Stimulated activated naive CD8-positive, alpha-beta T cell treated with anti-CD3 and anti-CD28 coated beads, Interleukin-15, Interleukin-2, amounts not matched to agents 100 ng/mL and 50 ng/mL, for 24 hours (primary cell): ENCODE data around the gene SPAG17.
"Not testable (repeated sequence)": the region's sequence is repeated elsewhere in the genome, so short reads cannot be mapped to it uniquely, and the experiment has no call there.

Source experiments
- H3K27ac Mint-ChIP-seq: one replicate; pipeline ENCODE4 v1.8.0; 2021; ENCODE audit warnings: mild to moderate bottlenecking, mixed read lengths
- H3K27me3 Mint-ChIP-seq: one replicate; pipeline ENCODE4 v1.8.0; 2021; ENCODE audit warnings: mixed read lengths
- H3K36me3 Mint-ChIP-seq: one replicate; pipeline ENCODE4 v1.8.0; 2021; ENCODE audit warnings: low read depth, mixed read lengths
- H3K4me1 Mint-ChIP-seq: one replicate; pipeline ENCODE4 v1.8.0; 2021; ENCODE audit warnings: low read depth, mixed read lengths
- H3K4me3 Mint-ChIP-seq: one replicate; pipeline ENCODE4 v1.8.0; 2021; ENCODE audit warnings: mild to moderate bottlenecking, mixed read lengths
- H3K9me3 Mint-ChIP-seq: one replicate; pipeline ENCODE4 v1.8.0; 2021; ENCODE audit warnings: mixed read lengths

Gene SPAG17

DNA sequence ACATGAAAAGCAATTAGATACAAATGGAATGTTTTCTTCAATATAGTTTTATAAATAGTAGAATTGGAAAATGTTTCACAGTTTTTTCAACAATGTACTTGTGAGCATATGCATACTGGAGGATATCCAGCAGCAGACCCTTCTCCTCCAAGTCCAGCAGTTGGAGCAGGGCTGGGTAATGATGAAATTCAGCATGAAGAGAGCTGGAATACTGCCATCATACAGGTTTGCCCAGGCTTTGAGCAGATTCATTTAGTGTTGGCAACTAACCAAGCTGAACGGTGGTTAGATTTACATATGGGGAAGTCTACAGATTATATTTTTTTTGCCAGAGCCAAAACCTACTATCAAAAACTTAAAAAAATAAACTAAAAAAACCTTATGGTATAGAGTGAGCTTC is 217.1 kb downstream of the SPAG17 start:
- Mint-ChIP-seq H3K27ac (no peak overlapping the region), H3K27me3 (peaks cover under 1% of the 10 kb centered on the region), H3K4me3 (no peak overlapping the region), H3K9me3 (no peaks in the 10 kb centered on the region), H3K4me1 (peaks cover 27% of the 10 kb centered on the region), H3K36me3 (peaks cover 19% of the 10 kb centered on the region)

- Mint-ChIP-seq H3K4me3 (no peak overlapping the region), H3K27me3 (no peaks in the 10 kb centered on the region), H3K36me3 (peaks cover 23% of the 10 kb centered on the region), H3K9me3 (no peaks in the 10 kb centered on the region), H3K27ac (no peak overlapping the region), H3K4me1 (peaks cover 29% of the 10 kb centered on the region)
Observed at GRCh38 chr1:117967477-117967876, 217.6 kb downstream of the SPAG17 start.

DNA sequence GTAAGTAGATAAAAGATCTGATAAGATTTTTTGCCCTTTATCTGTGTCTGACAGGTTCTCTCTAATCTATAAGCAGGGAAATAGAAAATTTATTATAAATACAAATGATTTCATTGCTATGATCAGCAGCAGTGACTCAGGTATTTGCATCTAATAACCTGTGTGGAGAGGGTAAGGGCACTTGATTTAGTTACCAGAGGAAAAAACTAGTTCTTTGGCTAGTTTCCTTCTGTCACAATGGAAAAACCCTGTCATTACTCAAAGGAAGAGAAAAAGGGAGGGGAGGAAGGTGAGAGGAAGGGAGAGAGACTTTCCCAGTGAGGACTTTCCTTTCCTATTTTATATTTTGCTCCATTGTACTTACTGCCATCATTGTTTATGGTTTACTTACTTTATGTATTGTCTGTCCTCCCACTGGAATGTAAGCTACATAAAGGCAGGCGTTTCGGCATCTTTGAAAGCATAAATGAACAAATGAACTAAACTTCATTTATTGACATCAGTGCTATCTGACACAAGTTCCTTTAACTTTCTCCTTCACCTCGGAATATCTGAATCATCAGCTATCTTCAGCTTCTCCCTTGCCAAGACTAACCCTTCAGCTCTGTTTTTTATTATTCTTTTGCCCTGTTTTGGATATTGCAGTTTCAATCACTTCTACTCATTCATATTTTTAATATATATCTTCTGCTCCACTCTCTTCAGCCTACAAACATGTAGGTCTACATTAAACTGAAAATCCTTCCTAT is 220.6 kb downstream of the SPAG17 start:
- Mint-ChIP-seq H3K4me1 (peaks cover 29% of the 10 kb centered on the region), H3K27ac (peak overlapping the region; percentile 90), H3K27me3 (no peaks in the 10 kb centered on the region), H3K4me3 (peak overlapping the region; percentile 42), H3K9me3 (no peaks in the 10 kb centered on the region), H3K36me3 (peaks cover 40% of the 10 kb centered on the region)

- Mint-ChIP-seq H3K9me3 (no peaks in the 10 kb centered on the region), H3K36me3 (peaks cover 78% of the 10 kb centered on the region), H3K4me1 (peaks cover 16% of the 10 kb centered on the region), H3K27ac (no peak overlapping the region), H3K4me3 (no peak overlapping the region), H3K27me3 (no peaks in the 10 kb centered on the region)
Observed at GRCh38 chr1:117959364-117959763, 225.7 kb downstream of the SPAG17 start.

DNA sequence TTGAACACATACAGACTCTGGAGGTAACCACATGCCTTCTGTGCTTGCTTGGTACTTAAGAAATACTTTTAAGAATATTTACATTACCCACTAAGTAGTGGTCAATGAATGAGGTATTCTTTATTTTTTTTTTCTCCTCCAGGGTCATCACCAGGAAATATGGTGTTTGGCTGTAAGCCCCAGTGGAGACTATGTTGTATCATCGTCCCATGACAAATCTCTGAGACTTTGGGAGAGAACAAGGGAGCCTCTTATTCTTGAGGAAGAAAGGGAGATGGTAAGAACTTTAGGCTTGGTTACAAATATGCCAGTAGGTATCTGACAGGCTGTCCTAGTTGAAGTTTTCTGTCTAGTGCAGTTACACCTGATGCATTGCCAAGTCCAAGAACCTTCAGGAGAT is 232.6 kb downstream of the SPAG17 start:
- H3K4me3 Mint-ChIP-seq, result no peak overlapping the region
- H3K9me3 Mint-ChIP-seq, result no peaks in the 10 kb centered on the region
- H3K27me3 Mint-ChIP-seq, result no peaks in the 10 kb centered on the region
- no peaks in the 10 kb centered on the region for H3K4me1 Mint-ChIP-seq
- H3K27ac Mint-ChIP-seq, result no peak overlapping the region
- H3K36me3 Mint-ChIP-seq, result peaks cover 95% of the 10 kb centered on the region

DNA sequence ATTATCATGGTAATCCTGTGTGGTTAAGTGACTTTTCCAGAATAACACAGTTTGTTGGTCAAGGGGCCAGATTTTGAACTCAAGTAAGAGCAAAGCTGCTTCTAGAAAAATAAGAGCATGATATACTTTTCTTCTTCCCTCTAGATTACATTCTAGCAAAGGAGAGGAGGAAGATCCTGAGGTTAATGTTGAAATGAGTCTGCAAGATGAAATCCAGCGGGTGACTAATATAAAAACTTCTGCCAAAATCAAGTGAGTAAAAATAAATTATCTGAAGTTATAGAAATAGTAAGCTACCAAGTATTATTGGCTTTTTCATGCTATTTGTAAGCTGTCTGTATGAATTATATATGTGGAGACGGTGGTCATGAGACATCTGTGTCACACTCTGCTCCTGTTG is 242.7 kb downstream of the SPAG17 start:
- H3K4me1 Mint-ChIP-seq, result no peaks in the 10 kb centered on the region
- H3K9me3 Mint-ChIP-seq, result no peaks in the 10 kb centered on the region
- no peak overlapping the region for H3K27ac Mint-ChIP-seq
- H3K4me3 Mint-ChIP-seq, result no peak overlapping the region
- H3K27me3 Mint-ChIP-seq, result no peaks in the 10 kb centered on the region
- peaks cover 85% of the 10 kb centered on the region for H3K36me3 Mint-ChIP-seq

DNA sequence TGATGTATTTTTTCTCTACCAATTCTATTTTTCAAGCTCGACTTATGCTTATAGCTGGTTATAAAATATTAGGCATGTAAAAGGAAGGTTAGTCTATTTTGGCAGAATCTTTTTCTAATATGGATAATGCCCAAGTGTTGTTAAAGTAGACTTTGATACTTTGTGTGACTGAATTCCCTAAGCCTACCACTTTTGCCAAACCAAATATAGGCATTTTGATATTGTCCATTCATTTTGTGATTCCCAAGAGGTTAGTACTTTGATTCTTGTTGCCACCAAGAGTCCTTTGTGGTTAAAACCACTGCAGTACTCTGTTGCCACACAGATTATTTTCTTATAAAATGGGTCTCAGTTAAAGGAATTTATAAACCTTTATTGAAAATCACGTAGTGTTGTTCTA is 251.3 kb downstream of the SPAG17 start:
- no peak overlapping the region for H3K4me3 Mint-ChIP-seq
- no peaks in the 10 kb centered on the region for H3K9me3 Mint-ChIP-seq
- peaks cover 38% of the 10 kb centered on the region for H3K4me1 Mint-ChIP-seq
- H3K27ac Mint-ChIP-seq, result no peak overlapping the region
- H3K27me3 Mint-ChIP-seq, result no peaks in the 10 kb centered on the region
- H3K36me3 Mint-ChIP-seq, result peaks cover 69% of the 10 kb centered on the region

- H3K36me3 Mint-ChIP-seq, result peaks cover 57% of the 10 kb centered on the region
- peaks cover 47% of the 10 kb centered on the region for H3K4me1 Mint-ChIP-seq
- H3K27ac Mint-ChIP-seq, result no peak overlapping the region
- no peaks in the 10 kb centered on the region for H3K27me3 Mint-ChIP-seq
- H3K4me3 Mint-ChIP-seq, result peak overlapping the region; percentile 77
- no peaks in the 10 kb centered on the region for H3K9me3 Mint-ChIP-seq
Observed at GRCh38 chr1:117932576-117932975, 252.5 kb downstream of the SPAG17 start.

- Mint-ChIP-seq H3K27me3 (no peaks in the 10 kb centered on the region), H3K27ac (peak overlapping the region; percentile 99), H3K4me1 (peaks cover 66% of the 10 kb centered on the region), H3K9me3 (no peaks in the 10 kb centered on the region), H3K4me3 (peak overlapping the region; percentile 99), H3K36me3 (peaks cover 47% of the 10 kb centered on the region)
Observed at GRCh38 chr1:117930484-117930883, 254.5 kb downstream of the SPAG17 start.

- Mint-ChIP-seq H3K9me3 (no peaks in the 10 kb centered on the region), H3K27me3 (no peaks in the 10 kb centered on the region), H3K4me1 (peaks cover 66% of the 10 kb centered on the region)
Observed at GRCh38 chr1:117930173-117930447, 254.9 kb downstream of the SPAG17 start.

DNA sequence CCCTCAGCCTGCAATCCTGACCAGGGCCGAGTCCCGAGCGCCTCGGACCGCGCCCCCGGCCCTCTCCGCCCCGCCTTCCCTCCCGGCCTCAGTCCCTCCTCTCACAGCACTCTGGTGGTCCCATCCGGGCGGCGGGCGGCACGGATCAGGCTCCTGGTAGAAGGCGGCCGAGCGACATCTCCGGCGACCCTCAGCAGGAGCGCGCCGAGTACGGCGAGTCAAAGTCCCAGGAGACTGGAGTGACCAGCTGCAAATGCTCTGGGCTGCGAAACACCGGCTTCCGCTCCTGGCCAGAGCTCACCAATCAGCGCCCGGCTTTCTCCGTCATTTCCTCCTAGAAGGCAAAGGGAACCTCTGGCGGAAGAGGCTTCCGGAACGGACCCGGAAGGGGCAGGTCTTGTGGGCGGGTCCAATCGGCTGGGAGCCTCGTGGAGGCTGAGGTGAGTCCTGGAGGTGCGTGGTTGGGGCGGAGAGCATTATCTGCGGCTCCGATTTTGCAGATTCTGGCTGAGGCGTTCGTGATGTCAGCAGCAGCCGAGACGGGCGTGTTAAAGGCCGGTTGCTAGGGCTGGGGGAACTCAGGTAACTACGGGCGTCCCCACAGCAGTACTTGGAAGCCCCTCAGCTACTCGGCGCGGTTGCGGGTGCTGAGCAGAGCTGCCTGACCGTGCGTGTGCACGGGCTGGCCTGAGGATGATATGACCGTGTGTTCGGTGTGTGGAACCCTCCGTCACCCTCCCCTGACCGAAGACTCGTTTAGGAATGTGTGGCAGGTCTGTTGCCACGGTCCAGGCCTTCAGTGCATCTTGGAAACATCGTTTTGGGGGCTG is 255.5 kb downstream of the SPAG17 start, which contains the start of the genes GDAP2 and WDR3:
GDAP2 (minus strand) TSS at position 279 of the 830 bp plus-strand sequence. CDS start 9,264 bp downstream, outside the sequence.
WDR3 (plus strand) TSS at position 397 of the 830 bp plus-strand sequence. CDS start 3,581 bp downstream, outside the sequence.
- Mint-ChIP-seq H3K9me3 (no peaks in the 10 kb centered on the region), H3K36me3 (peaks cover 43% of the 10 kb centered on the region), H3K4me3 (peak within 1 kb of the TSS; percentile 99), H3K27me3 (no peaks in the 10 kb centered on the region), H3K27ac (peak within 1 kb of the TSS; percentile 99), H3K4me1 (peaks cover 66% of the 10 kb centered on the region)

More at GRCh38 chr1:117930173-117930447, 254.9 kb downstream of the SPAG17 start:
- peak overlapping the region; percentile 99 for H3K4me3 Mint-ChIP-seq
- H3K36me3 Mint-ChIP-seq, result peaks cover 47% of the 10 kb centered on the region
- H3K27ac Mint-ChIP-seq, result peak overlapping the region; percentile 99

GRCh38 chr1:117928881-117929342 is 256.1 kb downstream of the SPAG17 start:
- Mint-ChIP-seq H3K9me3 (no peaks in the 10 kb centered on the region), H3K4me1 (peaks cover 65% of the 10 kb centered on the region), H3K27me3 (no peaks in the 10 kb centered on the region), H3K4me3 (peak overlapping the region; percentile 99), H3K36me3 (peaks cover 44% of the 10 kb centered on the region), H3K27ac (peak overlapping the region; percentile 99)

DNA sequence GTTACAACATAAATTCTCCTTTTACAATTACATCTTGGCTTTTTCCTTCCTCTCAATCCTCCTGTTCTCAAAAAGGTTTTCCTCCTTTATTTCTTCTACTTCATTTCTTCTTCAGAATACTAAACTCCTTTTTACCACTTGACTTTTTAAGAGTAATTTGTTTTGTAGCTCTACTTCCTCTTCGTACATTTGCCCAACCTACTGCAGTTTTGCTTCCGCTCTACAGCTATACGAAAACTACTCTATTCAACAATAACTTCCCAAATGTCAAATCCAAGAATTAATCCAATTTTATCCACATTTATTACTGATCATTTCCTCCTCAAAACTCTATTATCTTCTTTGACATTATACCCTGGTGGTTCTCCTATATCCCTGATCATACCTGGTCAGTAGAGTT is 259.0 kb downstream of the SPAG17 start:
- Mint-ChIP-seq H3K27ac (no peak overlapping the region), H3K36me3 (peaks cover 22% of the 10 kb centered on the region), H3K4me1 (peaks cover 39% of the 10 kb centered on the region), H3K4me3 (no peak overlapping the region), H3K9me3 (no peaks in the 10 kb centered on the region), H3K27me3 (no peaks in the 10 kb centered on the region)

- Mint-ChIP-seq H3K4me1 (peaks cover 19% of the 10 kb centered on the region), H3K36me3 (peaks cover 25% of the 10 kb centered on the region)
- not testable (repeated sequence) for H3K9me3 Mint-ChIP-seq, H3K4me3 Mint-ChIP-seq, H3K27me3 Mint-ChIP-seq, H3K27ac Mint-ChIP-seq
Observed at GRCh38 chr1:117922717-117923116, 262.3 kb downstream of the SPAG17 start.

- no peaks in the 10 kb centered on the region for H3K9me3 Mint-ChIP-seq
- peaks cover 32% of the 10 kb centered on the region for H3K36me3 Mint-ChIP-seq
- H3K4me3 Mint-ChIP-seq, result no peak overlapping the region
- H3K4me1 Mint-ChIP-seq, result peaks cover 12% of the 10 kb centered on the region
- H3K27ac Mint-ChIP-seq, result no peak overlapping the region
- H3K27me3 Mint-ChIP-seq, result no peaks in the 10 kb centered on the region
Observed at GRCh38 chr1:117921991-117922390, 263.0 kb downstream of the SPAG17 start.
